K562 (cell line): ENCODE data around the gene EPHX1. TPM values are rescaled to one million over a fixed set of nuclear protein-coding genes. Genes with fewer than 3 reads are reported as not detected.

Experiments
- EZH2 ChIP-seq: IDR thresholded peaks from 2 replicates; pipeline ENCODE4 v1.6.1; 2012; ENCODE audit warnings: low read depth, mild to moderate bottlenecking, inconsistent platforms, low read length, borderline replicate concordance
- GATAD2B ChIP-seq: fragments of 450-650 bp; IDR thresholded peaks from 2 replicates; pipeline ENCODE4 v1.6.1; 2017; ENCODE audit warnings: mild to moderate bottlenecking, borderline replicate concordance
- KLF13 ChIP-seq: fragments of 450-650 bp; IDR thresholded peaks from 2 replicates; pipeline ENCODE4 v1.6.1; 2016; ENCODE audit warnings: missing genetic modification characterization, low read depth, mild to moderate bottlenecking, missing compliant biosample characterization, moderate library complexity, borderline replicate concordance
- MAZ ChIP-seq, 2 experiments: fragments of 450-650 bp in 1 of 2; sonication (generic) in 1 of 2; formaldehyde crosslinking; IDR thresholded peaks in 1 of 2; conservative IDR thresholded peaks in 1 of 2; 2 replicates each; pipeline versions ENCODE4 v1.4.0 to v1.5.0; 2020; ENCODE audit warnings: mild to moderate bottlenecking in 1 of 2, missing genetic modification reagents in 1 of 2
- MYNN ChIP-seq, 2 experiments: sonication (generic); formaldehyde crosslinking in 1 of 2; IDR thresholded peaks; 2 replicates each; pipeline versions ENCODE4 v1.5.0 to v1.6.1; 2016 to 2020; ENCODE audit warnings: antibody characterized with exemption in 1 of 2, missing genetic modification reagents in 1 of 2
- NR4A1 ChIP-seq, 2 experiments: fragments of 250-450 bp in 1 of 2; fragments of 450-650 bp in 1 of 2; sonication (Bioruptor Pico) in 1 of 2; IDR thresholded peaks; 2 replicates each; pipeline versions ENCODE4 v1.4.0 to v1.6.1; 2016 to 2020; ENCODE audit warnings: mild to moderate bottlenecking in 2 of 2, missing compliant biosample characterization in 1 of 2, missing genetic modification characterization in 1 of 2, moderate library complexity in 1 of 2
- NRF1 ChIP-seq, 2 experiments: fragments of 450-650 bp; IDR thresholded peaks in 1 of 2; conservative IDR thresholded peaks in 1 of 2; 2 replicates each; pipeline ENCODE4 v1.6.1; 2014; ENCODE audit warnings: mild to moderate bottlenecking in 2 of 2
- PCBP1 ChIP-seq: fragments of 200-400 bp; formaldehyde crosslinking; IDR thresholded peaks from 2 replicates; pipeline ENCODE4 v1.6.1; 2018; ENCODE audit warnings: mild to moderate bottlenecking, low read depth, low read length; ENCODE audit not compliant: poor library complexity, severe bottlenecking
- PHF20 ChIP-seq: fragments of 450-650 bp; IDR thresholded peaks from 2 replicates; pipeline ENCODE4 v1.6.1; 2018; ENCODE audit not compliant: partially characterized antibody
- POLR2AphosphoS2 ChIP-seq: IDR thresholded peaks from 2 replicates; pipeline ENCODE4 v1.6.1; 2012; ENCODE audit warnings: low read length, improper control_type of control experiment
- RAD21 ChIP-seq, 2 experiments: fragments of 250-450 bp in 1 of 2; fragments of 450-650 bp in 1 of 2; sonication (Bioruptor Pico) in 1 of 2; formaldehyde crosslinking in 1 of 2; IDR thresholded peaks in 1 of 2; conservative IDR thresholded peaks in 1 of 2; 2 replicates each; pipeline versions ENCODE4 v1.4.0 to v1.8.0; 2020 to 2022; ENCODE audit warnings: mild to moderate bottlenecking in 2 of 2, moderate library complexity in 1 of 2
- RB1 ChIP-seq: fragments of 450-650 bp; IDR thresholded peaks from 2 replicates; pipeline ENCODE4 v1.6.1; 2017; ENCODE audit warnings: low read depth, mild to moderate bottlenecking
- RCOR1 ChIP-seq, 2 experiments: IDR thresholded peaks; 2 replicates each; pipeline ENCODE4 v1.6.1; 2012; ENCODE audit warnings: low read depth in 2 of 2, low read length in 2 of 2, borderline replicate concordance in 1 of 2, improper control_type of control experiment in 1 of 2
- SMARCA5 ChIP-seq: fragments of 450-650 bp; IDR thresholded peaks from 2 replicates; pipeline ENCODE4 v1.6.1; 2016
- STAG1 ChIP-seq: sonication (generic); formaldehyde crosslinking; IDR thresholded peaks from 2 replicates; pipeline ENCODE4 v1.5.0; 2020; ENCODE audit warnings: missing genetic modification reagents, borderline replicate concordance
- ZNF41 ChIP-seq: fragments of 250-450 bp; sonication (Bioruptor Pico); conservative IDR thresholded peaks from 2 replicates; pipeline ENCODE4 v1.4.0; 2020; ENCODE audit warnings: mild to moderate bottlenecking
- ZNF431 ChIP-seq: sonication (generic); formaldehyde crosslinking; IDR thresholded peaks from 2 replicates; pipeline ENCODE4 v1.8.0; 2022; ENCODE audit warnings: mild to moderate bottlenecking, missing genetic modification reagents
- polyA plus RNA-seq, 8 experiments: library from polyadenylated mRNA; depleted of rRNA in 4 of 8; stranded (reverse) in 5 of 8; unstranded in 3 of 8; fragments of >200 nt; fragmentation: Nextera tagmentation in 2 of 8; fragmentation: Illumina TruSeq in 1 of 8; extraction: Ambion mirVana in 2 of 8; extraction: Trizol in 1 of 8; gene quantifications; 2 replicates each; pipeline versions ENCODE4 v1.2.1 to v1.2.3, GENCODE V29; 2011 to 2014; ENCODE audit warnings: inconsistent platforms in 1 of 8, missing spikeins in 1 of 8
- total RNA-seq, 7 experiments: library from RNA; depleted of rRNA in 6 of 7; stranded (reverse); fragments of >200 nt in 6 of 7; fragmentation: Illumina TruSeq in 2 of 7; extraction: Trizol in 2 of 7; gene quantifications; 2 replicates each; pipeline versions ENCODE4 v1.2.1 to v1.2.3, GENCODE V29; 2011 to 2021; ENCODE audit warnings: low replicate concordance in 1 of 7
- TF ChIP-seq, protein P1 (sequence below): fragments of 250-450 bp; sonication (Bioruptor Pico); IDR thresholded peaks from 2 replicates; pipeline ENCODE4 v1.5.0; 2021
- TF ChIP-seq, protein P2 (sequence below): IDR thresholded peaks from 2 replicates; pipeline ENCODE4 v1.6.1; 2011; ENCODE audit warnings: borderline replicate concordance, low read depth, mild to moderate bottlenecking, moderate library complexity, low read length; ENCODE audit not compliant: insufficient read depth, poor library complexity, severe bottlenecking
- TF ChIP-seq, protein P3 (sequence below): sonication (generic); formaldehyde crosslinking; IDR thresholded peaks from 2 replicates; pipeline ENCODE4 v1.9.0; 2022; ENCODE audit warnings: mild to moderate bottlenecking, missing genetic modification reagents

EPHX1 gene
- total and polyA plus RNA-seq, 9 of the 15 experiments (the other 6 are each of a cell fraction or from before 2014, with no cell fraction given) = 0.21 to 27.0 (median 6.7) TPM

DNA sequence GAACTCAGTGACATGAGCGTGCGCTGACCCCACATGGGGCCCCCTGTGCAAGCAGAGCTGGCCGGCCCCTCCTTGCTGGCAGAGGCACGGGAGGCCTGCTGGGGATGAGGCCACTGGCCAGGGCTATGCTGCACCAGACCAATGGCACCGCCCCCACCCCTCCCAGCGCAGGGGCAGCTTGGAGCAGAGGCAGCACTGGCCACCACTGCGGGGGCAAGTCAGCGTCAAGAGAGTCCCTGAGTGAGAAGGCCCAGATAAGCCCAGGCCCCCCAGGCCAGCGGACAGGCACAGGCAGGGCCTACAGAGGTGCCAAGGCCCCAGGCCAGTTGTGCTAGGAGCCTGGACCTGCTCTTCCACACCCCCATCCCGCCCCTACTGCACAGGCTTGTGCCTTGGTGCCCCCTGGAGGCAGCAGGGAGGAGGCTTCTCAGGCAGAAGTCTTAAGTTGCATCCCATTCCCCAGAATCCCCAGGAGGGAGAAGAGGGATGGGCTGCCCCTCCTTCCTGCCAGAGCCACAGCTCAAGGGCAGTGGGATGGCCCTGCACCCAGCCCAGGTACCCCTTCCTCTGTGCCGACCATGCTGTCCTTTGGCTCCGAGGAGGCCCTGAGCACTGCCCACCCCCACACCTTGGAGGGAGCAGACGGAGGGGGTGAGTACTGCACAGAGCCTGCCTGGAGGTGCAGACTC, 35.8 kb downstream of the EPHX1 start (continued):
- TF ChIP-seq, protein P1, sequence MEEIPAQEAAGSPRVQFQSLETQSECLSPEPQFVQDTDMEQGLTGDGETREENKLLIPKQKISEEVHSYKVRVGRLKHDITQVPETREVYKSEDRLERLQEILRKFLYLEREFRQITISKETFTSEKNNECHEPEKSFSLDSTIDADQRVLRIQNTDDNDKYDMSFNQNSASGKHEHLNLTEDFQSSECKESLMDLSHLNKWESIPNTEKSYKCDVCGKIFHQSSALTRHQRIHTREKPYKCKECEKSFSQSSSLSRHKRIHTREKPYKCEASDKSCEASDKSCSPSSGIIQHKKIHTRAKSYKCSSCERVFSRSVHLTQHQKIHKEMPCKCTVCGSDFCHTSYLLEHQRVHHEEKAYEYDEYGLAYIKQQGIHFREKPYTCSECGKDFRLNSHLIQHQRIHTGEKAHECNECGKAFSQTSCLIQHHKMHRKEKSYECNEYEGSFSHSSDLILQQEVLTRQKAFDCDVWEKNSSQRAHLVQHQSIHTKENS (CRISPR knock-in tag) = no peak
- TF ChIP-seq EZH2 (no peak), STAG1 (peak; percentile 60; the same call in 1 of the 2 replicates), RB1 (peak; percentile 61; the same call in 1 of the 2 replicates), POLR2AphosphoS2 (peak; percentile 45; the same call in 1 of the 2 replicates), NR4A1 (CRISPR knock-in tag; IDR thresholded peaks at IDR 0.05) (no peak), NR4A1 (tag; IDR thresholded peaks at IDR 0.05) (no peak), GATAD2B (no peak), RAD21 (CRISPR knock-in tag; conservative IDR thresholded peaks at IDR 0.05 in 1 of 2, IDR thresholded peaks at IDR 0.05 in 1 of 2) (peak; percentile 82 to 87), KLF13 (tag) (no peak), PHF20 (no peak), PCBP1 (peak; percentile 52), NRF1 (conservative IDR thresholded peaks at IDR 0.05 in 1 of 2, IDR thresholded peaks at IDR 0.05 in 1 of 2) (no peak), MAZ (CRISPR knock-in tag; conservative IDR thresholded peaks at IDR 0.05 in 1 of 2, IDR thresholded peaks at IDR 0.05 in 1 of 2) (peak; percentile 49 to 86; a peak in 3 of 4 replicates), RCOR1 (IDR thresholded peaks at IDR 0.05; ENCODE audit: borderline replicate concordance in 1 of 2, low read depth in 2 of 2, low read length in 2 of 2) (peak in 1 of 2 experiments; percentile 57; a peak in 1 of 4 replicates), SMARCA5 (no peak), MYNN (IDR thresholded peaks at IDR 0.05) (0 out of 2 replicates have a peak, but pooled peaks have one; percentile 52), MYNN (CRISPR knock-in tag; IDR thresholded peaks at IDR 0.05) (no peak), ZNF41 (CRISPR knock-in tag) (no peak), ZNF431 (CRISPR knock-in tag) (peak; percentile 45; the same call in 1 of the 2 replicates)
- TF ChIP-seq, protein P2, sequence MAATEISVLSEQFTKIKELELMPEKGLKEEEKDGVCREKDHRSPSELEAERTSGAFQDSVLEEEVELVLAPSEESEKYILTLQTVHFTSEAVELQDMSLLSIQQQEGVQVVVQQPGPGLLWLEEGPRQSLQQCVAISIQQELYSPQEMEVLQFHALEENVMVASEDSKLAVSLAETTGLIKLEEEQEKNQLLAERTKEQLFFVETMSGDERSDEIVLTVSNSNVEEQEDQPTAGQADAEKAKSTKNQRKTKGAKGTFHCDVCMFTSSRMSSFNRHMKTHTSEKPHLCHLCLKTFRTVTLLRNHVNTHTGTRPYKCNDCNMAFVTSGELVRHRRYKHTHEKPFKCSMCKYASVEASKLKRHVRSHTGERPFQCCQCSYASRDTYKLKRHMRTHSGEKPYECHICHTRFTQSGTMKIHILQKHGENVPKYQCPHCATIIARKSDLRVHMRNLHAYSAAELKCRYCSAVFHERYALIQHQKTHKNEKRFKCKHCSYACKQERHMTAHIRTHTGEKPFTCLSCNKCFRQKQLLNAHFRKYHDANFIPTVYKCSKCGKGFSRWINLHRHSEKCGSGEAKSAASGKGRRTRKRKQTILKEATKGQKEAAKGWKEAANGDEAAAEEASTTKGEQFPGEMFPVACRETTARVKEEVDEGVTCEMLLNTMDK = peak; percentile 77
- TF ChIP-seq, protein P3, sequence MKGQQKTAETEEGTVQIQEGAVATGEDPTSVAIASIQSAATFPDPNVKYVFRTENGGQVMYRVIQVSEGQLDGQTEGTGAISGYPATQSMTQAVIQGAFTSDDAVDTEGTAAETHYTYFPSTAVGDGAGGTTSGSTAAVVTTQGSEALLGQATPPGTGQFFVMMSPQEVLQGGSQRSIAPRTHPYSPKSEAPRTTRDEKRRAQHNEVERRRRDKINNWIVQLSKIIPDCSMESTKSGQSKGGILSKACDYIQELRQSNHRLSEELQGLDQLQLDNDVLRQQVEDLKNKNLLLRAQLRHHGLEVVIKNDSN (CRISPR knock-in tag) = peak; percentile 25; the same call in 1 of the 2 replicates
